ENCODE measurements around the gene RAB7A. TPM values are rescaled to one million over a fixed set of nuclear protein-coding genes. Genes with fewer than 3 reads are reported as not detected.

The RAB7A gene
- total RNA-seq, 1 donor from 2014 or later: 51.2 TPM

DNA sequence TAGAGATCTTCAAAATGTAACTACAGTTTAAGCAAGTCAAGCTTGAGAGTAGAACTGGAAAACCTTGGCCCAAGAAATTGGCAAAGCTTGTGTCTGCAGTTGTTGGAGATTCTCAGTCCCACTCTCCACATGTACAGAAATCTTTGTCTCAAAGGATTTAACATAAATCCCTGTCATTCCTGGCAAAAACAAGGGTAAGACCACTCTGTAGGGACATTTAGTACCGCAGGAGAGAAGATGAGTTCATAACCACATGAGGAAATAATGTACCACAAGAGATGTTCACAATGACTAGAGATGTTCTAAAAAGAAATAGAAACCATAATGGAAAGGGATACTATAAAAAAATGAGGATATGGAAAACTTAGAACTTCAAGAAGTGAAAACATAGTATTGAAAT lies 73.7 kb downstream of the RAB7A start:
- H3K4me2 ChIP-seq: no peak overlapping the region
- Mint-ChIP-seq H3K36me3 (peaks cover 21% of the 10 kb centered on the region), H3K9me3 (no peaks in the 10 kb centered on the region), H3K27me3 (ENCODE audit: insufficient read depth, low read depth) (no peaks in the 10 kb centered on the region), H3K4me3 (no peak overlapping the region), H3K27ac (no peak overlapping the region), H3K4me1 (peaks cover 5% of the 10 kb centered on the region)
- no peaks in the 10 kb centered on the region for H3K9me3 ChIP-seq (ENCODE audit: low read depth)
- no peak overlapping the region for H2AFZ ChIP-seq (replicated peaks)
- H3K4me3 ChIP-seq: no peak overlapping the region
- peaks cover 21% of the 10 kb centered on the region for H3K79me2 ChIP-seq (ENCODE audit: low read depth)
- peaks cover 6% of the 10 kb centered on the region for H3K36me3 ChIP-seq
- DNase-seq (ENCODE audit: low spot score): no peak
- H3K9ac ChIP-seq: no peak overlapping the region
- H3F3A ChIP-seq (ENCODE audit: low read depth): peaks cover 3% of the 10 kb centered on the region
- no peaks in the 10 kb centered on the region for H3K27me3 ChIP-seq
- H4K20me1 ChIP-seq (ENCODE audit: low read depth): peaks cover 7% of the 10 kb centered on the region
- H3K27ac ChIP-seq: no peak overlapping the region
- no peaks in the 10 kb centered on the region for H3K4me1 ChIP-seq
- TF ChIP-seq EZH2phosphoT487 (IDR thresholded peaks at IDR 0.05): no peak
- no peak for TF ChIP-seq EZH2 (IDR thresholded peaks at IDR 0.05)
- TF ChIP-seq, protein P1, sequence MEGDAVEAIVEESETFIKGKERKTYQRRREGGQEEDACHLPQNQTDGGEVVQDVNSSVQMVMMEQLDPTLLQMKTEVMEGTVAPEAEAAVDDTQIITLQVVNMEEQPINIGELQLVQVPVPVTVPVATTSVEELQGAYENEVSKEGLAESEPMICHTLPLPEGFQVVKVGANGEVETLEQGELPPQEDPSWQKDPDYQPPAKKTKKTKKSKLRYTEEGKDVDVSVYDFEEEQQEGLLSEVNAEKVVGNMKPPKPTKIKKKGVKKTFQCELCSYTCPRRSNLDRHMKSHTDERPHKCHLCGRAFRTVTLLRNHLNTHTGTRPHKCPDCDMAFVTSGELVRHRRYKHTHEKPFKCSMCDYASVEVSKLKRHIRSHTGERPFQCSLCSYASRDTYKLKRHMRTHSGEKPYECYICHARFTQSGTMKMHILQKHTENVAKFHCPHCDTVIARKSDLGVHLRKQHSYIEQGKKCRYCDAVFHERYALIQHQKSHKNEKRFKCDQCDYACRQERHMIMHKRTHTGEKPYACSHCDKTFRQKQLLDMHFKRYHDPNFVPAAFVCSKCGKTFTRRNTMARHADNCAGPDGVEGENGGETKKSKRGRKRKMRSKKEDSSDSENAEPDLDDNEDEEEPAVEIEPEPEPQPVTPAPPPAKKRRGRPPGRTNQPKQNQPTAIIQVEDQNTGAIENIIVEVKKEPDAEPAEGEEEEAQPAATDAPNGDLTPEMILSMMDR (IDR thresholded peaks at IDR 0.05): no peak

DNA sequence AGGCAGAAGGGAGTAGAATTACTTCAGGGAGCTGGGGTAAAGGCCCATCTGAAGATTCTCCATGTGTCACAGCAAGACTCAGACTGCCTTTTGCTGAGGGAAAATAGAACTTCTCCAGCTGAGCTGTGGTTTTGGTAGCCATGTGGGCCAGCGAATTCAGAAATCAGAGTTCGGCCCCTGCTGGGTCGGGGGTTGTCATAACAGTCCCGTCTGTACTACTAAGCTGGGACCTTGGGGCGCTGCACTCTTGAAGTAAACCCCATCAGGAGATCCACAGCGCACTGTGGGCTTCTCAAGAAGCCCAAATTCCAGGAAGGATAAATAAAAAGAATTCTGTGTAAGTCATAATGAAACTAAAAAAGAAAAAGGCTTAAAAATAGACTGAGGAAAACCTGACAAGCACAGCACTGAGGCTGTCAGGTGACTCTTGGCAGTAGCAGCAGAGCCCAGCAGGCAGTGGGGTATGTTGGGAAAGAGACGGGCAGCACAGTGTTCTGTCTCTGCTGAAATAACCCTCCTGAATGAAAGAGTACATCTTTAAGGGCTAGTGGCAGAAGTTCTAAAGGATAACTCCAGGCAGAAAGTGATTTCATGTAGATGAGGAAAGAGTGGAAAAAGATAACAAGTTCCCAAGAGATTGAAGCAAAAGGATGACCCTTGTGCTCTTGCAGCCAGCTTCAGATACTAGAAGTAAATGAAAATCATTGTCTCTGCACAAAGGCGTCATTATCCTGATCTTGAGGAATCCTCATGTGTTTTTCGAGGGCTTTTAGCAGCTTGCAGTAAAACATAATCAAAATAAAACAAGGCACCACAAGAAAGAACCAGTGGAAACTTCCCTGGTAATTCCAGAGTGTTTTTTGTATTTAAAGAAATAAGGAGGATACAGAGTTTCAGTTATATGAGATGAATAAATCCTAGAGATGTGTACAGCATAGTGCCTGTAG lies 74.5 kb downstream of the RAB7A start:
- peaks cover 13% of the 10 kb centered on the region for H3K79me2 ChIP-seq (ENCODE audit: low read depth)
- no peak overlapping the region for H3K27ac Mint-ChIP-seq
- H3K4me2 ChIP-seq: no peak overlapping the region
- no peaks in the 10 kb centered on the region for H3K9me3 Mint-ChIP-seq
- no peak for DNase-seq (ENCODE audit: low spot score)
- H3K9me3 ChIP-seq (ENCODE audit: low read depth): no peaks in the 10 kb centered on the region
- peaks cover 23% of the 10 kb centered on the region for H3K36me3 Mint-ChIP-seq
- no peaks in the 10 kb centered on the region for H3K27me3 Mint-ChIP-seq (ENCODE audit: insufficient read depth, low read depth)
- H3K27ac ChIP-seq: no peak overlapping the region
- no peak overlapping the region for H3K9ac ChIP-seq
- no peaks in the 10 kb centered on the region for H3K4me1 Mint-ChIP-seq
- H4K20me1 ChIP-seq (ENCODE audit: low read depth): peaks cover under 1% of the 10 kb centered on the region
- H2AFZ ChIP-seq (replicated peaks): no peak overlapping the region
- H3K36me3 ChIP-seq: peaks cover 6% of the 10 kb centered on the region
- no peak overlapping the region for H3K4me3 Mint-ChIP-seq
- TF ChIP-seq EZH2phosphoT487 (IDR thresholded peaks at IDR 0.05) (no peak), EZH2 (IDR thresholded peaks at IDR 0.05) (no peak)
- TF ChIP-seq, protein P1 (IDR thresholded peaks at IDR 0.05): no peak
- no peaks in the 10 kb centered on the region for H3K4me1 ChIP-seq
- H3K4me3 ChIP-seq: no peak overlapping the region
- H3F3A ChIP-seq (ENCODE audit: low read depth): no peaks in the 10 kb centered on the region
- no peaks in the 10 kb centered on the region for H3K27me3 ChIP-seq

- Histone ChIP-seq H3K27me3 (no peaks in the 10 kb centered on the region), H3F3A (ENCODE audit: low read depth) (no peaks in the 10 kb centered on the region), H3K4me2 (no peak overlapping the region), H3K36me3 (peaks cover 6% of the 10 kb centered on the region), H3K4me1 (no peaks in the 10 kb centered on the region), H3K79me2 (ENCODE audit: low read depth) (peaks cover 2% of the 10 kb centered on the region), H4K20me1 (ENCODE audit: low read depth) (no peaks in the 10 kb centered on the region), H3K9ac (no peak overlapping the region), H2AFZ (replicated peaks) (no peak overlapping the region), H3K9me3 (ENCODE audit: low read depth) (no peaks in the 10 kb centered on the region), H3K27ac (no peak overlapping the region), H3K4me3 (no peak overlapping the region)
- TF ChIP-seq, protein P1 (IDR thresholded peaks at IDR 0.05): no peak
- TF ChIP-seq EZH2phosphoT487 (IDR thresholded peaks at IDR 0.05) (no peak), EZH2 (IDR thresholded peaks at IDR 0.05) (no peak)
- Mint-ChIP-seq H3K9me3 (no peaks in the 10 kb centered on the region), H3K36me3 (peaks cover 31% of the 10 kb centered on the region), H3K4me3 (no peak overlapping the region), H3K27me3 (ENCODE audit: insufficient read depth, low read depth) (no peaks in the 10 kb centered on the region), H3K4me1 (no peaks in the 10 kb centered on the region), H3K27ac (no peak overlapping the region)
- DNase-seq (ENCODE audit: low spot score): no peak
Measured at GRCh38 chr3:128801779-128802380, 75.9 kb downstream of the RAB7A start.
